Urinary bladder (tissue), 4 donors: ENCODE measurements around the gene ATP6V0C. TPM values are rescaled to one million over a fixed set of nuclear protein-coding genes. Genes with fewer than 3 reads are reported as not detected.
A peak's percentile ranks its signal among the peaks of the same experiment; 100 is the strongest.

ENCODE experiments used
- DNase-seq: peaks from one replicate; pipeline ENCODE4 v3.0.0-alpha.2; 2015; ENCODE audit errors: extremely low spot score
- H3K27ac ChIP-seq: one replicate; pipeline ENCODE4 v1.5.1; 2013; ENCODE audit warnings: low read depth, mild to moderate bottlenecking, moderate library complexity
- H3K36me3 ChIP-seq: one replicate; pipeline ENCODE4 v1.6.1; 2013; ENCODE audit warnings: mild to moderate bottlenecking, moderate library complexity; ENCODE audit not compliant: insufficient read depth
- H3K4me1 ChIP-seq: one replicate; pipeline ENCODE4 v1.6.1; 2013; ENCODE audit warnings: mild to moderate bottlenecking, moderate library complexity; ENCODE audit not compliant: insufficient read depth
- H3K4me3 ChIP-seq: one replicate; pipeline ENCODE4 v1.5.1; 2013; ENCODE audit warnings: low read depth, low read length
- WGBS: extraction: QIAGEN DNeasy Blood & Tissue Kit; methylation state at CpG from one replicate; pipeline ENCODE4 v1.1.7; 2013; 5-methylcytosine and 5-hydroxymethylcytosine counted together
- polyA plus RNA-seq: library from polyadenylated mRNA; stranded (reverse); fragments of 200-250 nt; gene quantifications from one replicate; pipeline ENCODE4 v1.2.3, GENCODE V29; 2013
- total RNA-seq: library from RNA; depleted of rRNA; stranded (reverse); fragments of >200 nt; gene quantifications from one replicate; pipeline ENCODE4 v1.2.3, GENCODE V29; 2014
- donor health status: healthy with polysubstance abuse.
- donor health status: healthy.

The ATP6V0C gene
- total and polyA plus RNA-seq, 2 donors = 15.0 to 193 TPM

GRCh38 chr16:2500918-2501750 is 12.6 kb upstream of the ATP6V0C start:
- Histone ChIP-seq H3K4me3 (no peak overlapping the region), H3K4me1 (no peaks in the 10 kb centered on the region), H3K27ac (no peak overlapping the region), H3K36me3 (peaks cover 2% of the 10 kb centered on the region)
- WGBS = 34% methylated on average over 23 of the region's 23 CpGs
- DNase-seq = peak; percentile 55

- no peaks in the 10 kb centered on the region for H3K4me1 ChIP-seq
- H3K36me3 ChIP-seq = no peaks in the 10 kb centered on the region
- WGBS = 72% methylated on average over 18 of the region's 18 CpGs
- no peak overlapping the region for H3K27ac ChIP-seq
- no peak overlapping the region for H3K4me3 ChIP-seq
- DNase-seq = no peak
Measured at GRCh38 chr16:2501946-2502895, 11.5 kb upstream of the ATP6V0C start.

GRCh38 chr16:2505695-2506094 is 8.1 kb upstream of the ATP6V0C start:
- 89% methylated on average over 14 of the region's 14 CpGs for WGBS
- H3K27ac ChIP-seq = no peak overlapping the region
- H3K36me3 ChIP-seq = no peaks in the 10 kb centered on the region
- H3K4me1 ChIP-seq = no peaks in the 10 kb centered on the region
- no peak overlapping the region for H3K4me3 ChIP-seq
- DNase-seq = no peak

GRCh38 chr16:2507052-2507659 is 6.6 kb upstream of the ATP6V0C start:
- 77% methylated on average over 14 of the region's 14 CpGs for WGBS
- no peak overlapping the region for H3K27ac ChIP-seq
- DNase-seq = no peak
- no peaks in the 10 kb centered on the region for H3K4me1 ChIP-seq
- no peaks in the 10 kb centered on the region for H3K36me3 ChIP-seq
- no peak overlapping the region for H3K4me3 ChIP-seq

GRCh38 chr16:2507665-2508064 is 6.1 kb upstream of the ATP6V0C start:
- no peaks in the 10 kb centered on the region for H3K36me3 ChIP-seq
- no peak overlapping the region for H3K4me3 ChIP-seq
- no peaks in the 10 kb centered on the region for H3K4me1 ChIP-seq
- 90% methylated on average over 11 of the region's 11 CpGs for WGBS
- no peak for DNase-seq
- no peak overlapping the region for H3K27ac ChIP-seq

GRCh38 chr16:2508722-2509400 is 4.9 kb upstream of the ATP6V0C start:
- no peak for DNase-seq
- H3K4me3 ChIP-seq = no peak overlapping the region
- WGBS = 89% methylated on average over 18 of the region's 18 CpGs
- no peak overlapping the region for H3K27ac ChIP-seq
- no peaks in the 10 kb centered on the region for H3K36me3 ChIP-seq
- no peaks in the 10 kb centered on the region for H3K4me1 ChIP-seq

GRCh38 chr16:2511128-2511800 is 2.5 kb upstream of the ATP6V0C start:
- DNase-seq = no peak
- no peaks in the 10 kb centered on the region for H3K4me1 ChIP-seq
- no peak overlapping the region for H3K27ac ChIP-seq
- H3K4me3 ChIP-seq = no peak overlapping the region
- H3K36me3 ChIP-seq = no peaks in the 10 kb centered on the region
- 41% methylated on average over 24 of the region's 24 CpGs for WGBS

GRCh38 chr16:2511996-2512734 is 1.6 kb upstream of the ATP6V0C start:
- WGBS = 90% methylated on average over 17 of the region's 17 CpGs
- Histone ChIP-seq H3K4me3 (no peak overlapping the region), H3K4me1 (no peaks in the 10 kb centered on the region), H3K27ac (no peak overlapping the region), H3K36me3 (no peaks in the 10 kb centered on the region)
- DNase-seq = no peak

- peak overlapping the region; percentile 7 for H3K4me3 ChIP-seq
- no peaks in the 10 kb centered on the region for H3K4me1 ChIP-seq
- 44% methylated on average over 15 of the region's 15 CpGs for WGBS
- DNase-seq = no peak
- H3K36me3 ChIP-seq = no peaks in the 10 kb centered on the region
- no peak overlapping the region for H3K27ac ChIP-seq
Measured at GRCh38 chr16:2512735-2513404, 882 bp upstream of the ATP6V0C start.

GRCh38 chr16:2514333-2515179 is 804 bp downstream of the ATP6V0C start:
- no peaks in the 10 kb centered on the region for H3K4me1 ChIP-seq

GRCh38 chr16:2515180-2515851 is 1.6 kb downstream of the ATP6V0C start:
- Histone ChIP-seq H3K27ac (peak overlapping the region; percentile 95), H3K4me3 (peak overlapping the region; percentile 96), H3K36me3 (no peaks in the 10 kb centered on the region), H3K4me1 (no peaks in the 10 kb centered on the region)
- WGBS = 36% methylated on average over 14 of the region's 14 CpGs
- no peak for DNase-seq

More at GRCh38 chr16:2514333-2515179, 804 bp downstream of the ATP6V0C start:
- no peak for DNase-seq
- WGBS = under 1% methylated on average over 63 of the region's 63 CpGs
- Histone ChIP-seq H3K27ac (peak overlapping the region; percentile 95), H3K4me3 (peak overlapping the region; percentile 96), H3K36me3 (no peaks in the 10 kb centered on the region)
